HepG2 (cell line): ENCODE measurements around the gene NFYB. TPM values are rescaled to one million over a fixed set of nuclear protein-coding genes. Genes with fewer than 3 reads are reported as not detected.

Experiments used
- ATAC-seq: fragments of 200-7000 bp; cut with Tn5 transposase; 3 replicates; pipeline ENCODE4 v1.9.1; 2020; ENCODE audit warnings: mild to moderate bottlenecking, moderate library complexity
- BruUV-seq: library from RNA; stranded (reverse); fragments of 400-500 nt; replicated peaks from 2 replicates; lab custom pipeline; 2021; lab: Mats Ljungman, UMichigan
- CTCF ChIA-PET: fragments of 300-600 bp; formaldehyde crosslinking; extraction: SDS; loops from one replicate; lab custom pipeline; 2021; ENCODE audit warnings: low total read pairs, inconsistent platforms, low intra/inter-chr PET ratio; lab: Yijun Ruan, JAX
- POLR2A ChIA-PET: fragments of 350-600 bp; sonication (Branson Sonifier 250); formaldehyde crosslinking; loops from one replicate; lab custom pipeline; 2020; ENCODE audit warnings: antibody characterized with exemption, inconsistent platforms; lab: Yijun Ruan, JAX
- DNase-seq: peaks from one replicate; pipeline ENCODE4 v3.0.0-alpha.2; 2015; ENCODE audit warnings: low spot score
- FAIRE-seq: peaks from 3 replicates; lab custom pipeline; 2011; peaks lifted over from hg19 to GRCh38; lab: Jason Lieb, UNC
- H2AFZ ChIP-seq: one replicate; pipeline ENCODE4 v1.6.1; 2011; ENCODE audit warnings: low read length, inconsistent platforms
- H3K27ac ChIP-seq: fragments of 300-600 bp; 3 replicates; pipeline ENCODE4 v1.8.0; 2011; ENCODE audit warnings: mixed run types, mild to moderate bottlenecking, mixed read lengths, low read length, inconsistent platforms; ENCODE audit not compliant: insufficient read depth; ENCODE audit errors: extremely low read length
- H3K27me3 ChIP-seq, 2 experiments: fragments of 200-600 bp in 1 of 2; 2 replicates in 1 of 2; 3 replicates in 1 of 2; pipeline versions ENCODE4 v1.6.0 to v1.8.0; 2011; ENCODE audit warnings: low read length in 2 of 2, mild to moderate bottlenecking in 2 of 2, moderate library complexity in 2 of 2, inconsistent platforms in 1 of 2; ENCODE audit not compliant: insufficient read depth in 2 of 2, control insufficient read depth in 1 of 2
- H3K36me3 ChIP-seq, 2 experiments: fragments of 200-600 bp in 1 of 2; replicated peaks in 1 of 2; 2 replicates in 1 of 2; 3 replicates in 1 of 2; pipeline versions ENCODE4 v1.5.1 to v1.8.0; 2011; ENCODE audit warnings: low read length in 2 of 2, inconsistent platforms in 1 of 2; ENCODE audit not compliant: insufficient read depth in 2 of 2, control insufficient read depth in 1 of 2
- H3K4me1 ChIP-seq: 2 replicates; pipeline ENCODE4 v1.5.1; 2012; ENCODE audit warnings: low read length, inconsistent platforms; ENCODE audit not compliant: insufficient read depth
- H3K4me2 ChIP-seq: 2 replicates; pipeline ENCODE4 v1.6.0; 2011; ENCODE audit warnings: low read depth, low read length, inconsistent platforms
- H3K4me3 ChIP-seq, 3 experiments: fragments of 200-600 bp in 1 of 3; sonication (generic), shearing (Covaris generic) in 1 of 3; replicated peaks in 1 of 3; 2 replicates each; pipeline ENCODE4 v1.5.1; 2011 to 2016; ENCODE audit warnings: low read length in 3 of 3, inconsistent platforms in 2 of 3, low read depth in 2 of 3, mild to moderate bottlenecking in 2 of 3, control low read depth in 1 of 3, mixed read lengths in 1 of 3; ENCODE audit not compliant: insufficient read depth in 1 of 3
- H3K79me2 ChIP-seq: one replicate; pipeline ENCODE4 v1.6.1; 2011; ENCODE audit warnings: low read length, inconsistent platforms; ENCODE audit not compliant: insufficient read depth
- H3K9ac ChIP-seq: 2 replicates; pipeline ENCODE4 v1.6.0; 2011; ENCODE audit warnings: mild to moderate bottlenecking, low read depth, low read length, inconsistent platforms; ENCODE audit not compliant: insufficient read depth
- H3K9me3 ChIP-seq: 2 replicates; pipeline ENCODE4 v1.5.1; 2012; ENCODE audit warnings: mild to moderate bottlenecking, low read length
- H4K20me1 ChIP-seq: 2 replicates; pipeline ENCODE4 v1.6.0; 2011; ENCODE audit warnings: inconsistent platforms, mild to moderate bottlenecking, low read length, moderate library complexity; ENCODE audit not compliant: insufficient read depth
- HOMEZ ChIP-seq: IDR thresholded peaks from 2 replicates; pipeline ENCODE4 v1.6.1; 2016; ENCODE audit warnings: low read depth
- HOXA3 ChIP-seq: sonication (generic); formaldehyde crosslinking; IDR thresholded peaks from 2 replicates; pipeline ENCODE4 v1.5.0; 2020; ENCODE audit warnings: missing genetic modification reagents
- RBFOX2 ChIP-seq: fragments of 200-400 bp; formaldehyde crosslinking; IDR thresholded peaks from 2 replicates; pipeline ENCODE4 v1.6.1; 2017; ENCODE audit warnings: low read depth, mild to moderate bottlenecking, low read length
- SATB2 ChIP-seq: sonication (generic); formaldehyde crosslinking; IDR thresholded peaks from 2 replicates; pipeline ENCODE4 v1.5.0; 2020; ENCODE audit warnings: missing genetic modification reagents
- ZNF589 ChIP-seq: sonication (generic); formaldehyde crosslinking; conservative IDR thresholded peaks from 2 replicates; pipeline ENCODE4 v1.8.0; 2022; ENCODE audit warnings: mild to moderate bottlenecking, moderate library complexity, missing genetic modification reagents
- in situ Hi-C: cut with HindIII; loops from 2 replicates; pipeline ENCODE4 v1.10.0; 2017; ENCODE audit warnings: low pct_unique_long_range_greater_than_20kb; ENCODE audit not compliant: extremely low pct_ligation_motif_present
- intact Hi-C: fragments of 100-400 bp; cut with micrococcal nuclease; formaldehyde crosslinking; loops from one replicate; pipeline ENCODE4 v1.10.0; 2022; ENCODE audit not compliant: unreplicated experiment
- polyA plus RNA-seq, 8 experiments: library from polyadenylated mRNA; depleted of rRNA in 3 of 8; stranded (reverse) in 7 of 8; unstranded in 1 of 8; fragments of >200 nt; fragmentation: Illumina TruSeq in 4 of 8; extraction: Trizol in 4 of 8; gene quantifications; 2 replicates each; pipeline versions ENCODE4 v1.2.1 to v1.2.3, GENCODE V29; 2011 to 2016; ENCODE audit warnings: low read depth in 4 of 8, missing spikeins in 1 of 8, mixed read lengths in 1 of 8; ENCODE audit not compliant: insufficient read depth in 1 of 8
- total RNA-seq, 5 experiments: library from RNA; depleted of rRNA; stranded (reverse); fragments of >200 nt; fragmentation: Illumina TruSeq; extraction: Trizol; gene quantifications; 2 replicates each; pipeline ENCODE4 v1.2.3, GENCODE V29; 2016; ENCODE audit warnings: low read depth in 1 of 5
- TF ChIP-seq, protein P1 (sequence below): sonication (generic); formaldehyde crosslinking; IDR thresholded peaks from 2 replicates; pipeline ENCODE4 v1.4.0; 2020; ENCODE audit warnings: mild to moderate bottlenecking, missing genetic modification reagents, borderline replicate concordance

NFYB gene
- total and polyA plus RNA-seq, 2 of the 13 experiments (the other 11 are each of a cell fraction or from before 2014, with no cell fraction given), result 18.7 to 36.6 TPM

GRCh38 chr12:104115587-104115975 is 22.4 kb downstream of the NFYB start:
- POLR2A ChIA-PET, result no interaction called here
- no peaks in the 10 kb centered on the region for H3K79me2 ChIP-seq

More at GRCh38 chr12:104115587-104115975, 22.4 kb downstream of the NFYB start:
- no peak for FAIRE-seq
- no peak overlapping the region for H3K4me3 ChIP-seq
- peaks cover 20% of the 10 kb centered on the region for H3K4me1 ChIP-seq
- no peaks in the 10 kb centered on the region for H4K20me1 ChIP-seq
- intact Hi-C loops (no loop called here), in situ Hi-C loops (no loop called here)
- ATAC-seq, result no peak
- H3K9ac ChIP-seq, result no peak overlapping the region
- no peak overlapping the region for H3K4me2 ChIP-seq
- no peak for DNase-seq
- no peak for TF ChIP-seq HOXA3 (CRISPR knock-in tag)
- TF ChIP-seq, protein P1, sequence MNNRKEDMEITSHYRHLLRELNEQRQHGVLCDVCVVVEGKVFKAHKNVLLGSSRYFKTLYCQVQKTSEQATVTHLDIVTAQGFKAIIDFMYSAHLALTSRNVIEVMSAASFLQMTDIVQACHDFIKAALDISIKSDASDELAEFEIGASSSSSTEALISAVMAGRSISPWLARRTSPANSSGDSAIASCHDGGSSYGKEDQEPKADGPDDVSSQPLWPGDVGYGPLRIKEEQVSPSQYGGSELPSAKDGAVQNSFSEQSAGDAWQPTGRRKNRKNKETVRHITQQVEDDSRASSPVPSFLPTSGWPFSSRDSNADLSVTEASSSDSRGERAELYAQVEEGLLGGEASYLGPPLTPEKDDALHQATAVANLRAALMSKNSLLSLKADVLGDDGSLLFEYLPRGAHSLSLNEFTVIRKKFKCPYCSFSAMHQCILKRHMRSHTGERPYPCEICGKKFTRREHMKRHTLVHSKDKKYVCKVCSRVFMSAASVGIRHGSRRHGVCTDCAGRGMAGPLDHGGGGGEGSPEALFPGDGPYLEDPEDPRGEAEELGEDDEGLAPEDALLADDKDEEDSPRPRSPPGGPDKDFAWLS (CRISPR knock-in tag), result no peak
- TF ChIP-seq HOMEZ (CRISPR knock-in tag), result no peak
- no peak for TF ChIP-seq ZNF589 (CRISPR knock-in tag)
- TF ChIP-seq SATB2 (CRISPR knock-in tag), result no peak
- TF ChIP-seq RBFOX2, result no peak
- no peaks in the 10 kb centered on the region for H3K27me3 ChIP-seq
- CTCF ChIA-PET, result no interaction called here
- peaks cover 0 to 13% of the 10 kb centered on the region in 2 experiments; a peak in 1 of 5 replicates for H3K36me3 ChIP-seq
- H2AFZ ChIP-seq, result no peak overlapping the region
- BruUV-seq, result no TSS peak
- H3K27ac ChIP-seq, result no peak overlapping the region
- no peaks in the 10 kb centered on the region for H3K9me3 ChIP-seq
